HFFc6 (cell line): ENCODE data around the gene NTM. TPM values are rescaled to one million over a fixed set of nuclear protein-coding genes. Genes with fewer than 3 reads are reported as not detected.

Source experiments
- DNase-seq: peaks from one replicate; pipeline ENCODE4 v3.0.0-alpha.2; 2018
- H3K27ac Mint-ChIP-seq: 2 replicates; pipeline ENCODE4 v1.8.0; 2020; ENCODE audit warnings: mild to moderate bottlenecking, mixed read lengths
- H3K27me3 Mint-ChIP-seq: 2 replicates; pipeline ENCODE4 v1.8.0; 2021; ENCODE audit warnings: mild to moderate bottlenecking, moderate library complexity, mixed read lengths; ENCODE audit not compliant: insufficient read depth
- H3K36me3 Mint-ChIP-seq: 2 replicates; pipeline ENCODE4 v1.8.0; 2021; ENCODE audit warnings: low read depth, mixed read lengths
- H3K4me1 Mint-ChIP-seq: 2 replicates; pipeline ENCODE4 v1.8.0; 2020; ENCODE audit warnings: low read depth, mixed read lengths
- H3K4me3 Mint-ChIP-seq: 2 replicates; pipeline ENCODE4 v1.8.0; 2020; ENCODE audit warnings: mild to moderate bottlenecking, moderate library complexity, mixed read lengths
- H3K9me3 Mint-ChIP-seq: 2 replicates; pipeline ENCODE4 v1.8.0; 2020; ENCODE audit warnings: mild to moderate bottlenecking, mixed read lengths
- CTCF ChIP-seq: fragments of 200-600 bp; sonication (generic); IDR thresholded peaks from 2 replicates; pipeline ENCODE4 v1.5.0; 2021; ENCODE audit warnings: antibody characterized with exemption, mild to moderate bottlenecking
- total RNA-seq, 6 experiments: library from RNA; stranded (reverse); fragmentation: NEBNext Ultra II Directional; extraction: Animal tissue kit (Norgen Biotek cat#: 25700); gene quantifications; 2 replicates in 1 of 6; 3 replicates in 5 of 6; pipeline ENCODE4 v1.2.3, GENCODE V29; 2021

NTM gene
- total RNA-seq, 6 experiments from 2014 or later: 18.3 to 23.6 (median 21.7) TPM

DNA sequence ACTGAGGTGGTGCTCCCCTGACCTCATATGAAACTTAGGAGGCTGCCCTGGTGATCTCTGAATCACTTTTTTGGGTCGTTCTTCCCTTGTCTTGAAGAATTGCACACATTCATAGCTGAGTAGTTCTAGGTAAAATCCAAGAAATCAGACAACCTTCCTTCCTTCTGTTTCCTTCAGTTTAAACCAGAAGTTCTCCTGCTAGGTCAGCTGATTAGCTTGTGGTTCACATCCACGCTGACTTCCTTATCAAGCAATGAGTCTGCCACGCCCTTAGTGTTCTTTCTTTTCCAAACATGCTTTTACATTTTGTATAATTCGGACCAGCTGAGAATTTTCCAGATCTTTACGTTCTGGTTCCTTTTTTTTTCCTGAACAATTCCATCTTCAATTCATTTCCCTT lies 892.8 kb downstream of the NTM start:
- no peak overlapping the region for H3K27ac Mint-ChIP-seq
- H3K36me3 Mint-ChIP-seq: no peaks in the 10 kb centered on the region
- peak overlapping the region; percentile 11; the same call in 1 of the 2 replicates for H3K4me3 Mint-ChIP-seq
- DNase-seq: no peak
- peaks cover 4% of the 10 kb centered on the region; the same call in 1 of the 2 replicates for H3K27me3 Mint-ChIP-seq
- no peaks in the 10 kb centered on the region for H3K9me3 Mint-ChIP-seq
- no peak for TF ChIP-seq CTCF
- H3K4me1 Mint-ChIP-seq: peaks cover 28% of the 10 kb centered on the region

- Mint-ChIP-seq H3K4me3 (no peak overlapping the region; the same call in 1 of the 2 replicates), H3K4me1 (peaks cover 28% of the 10 kb centered on the region), H3K27me3 (peaks cover 4% of the 10 kb centered on the region; the same call in 1 of the 2 replicates), H3K27ac (no peak overlapping the region), H3K9me3 (no peaks in the 10 kb centered on the region), H3K36me3 (no peaks in the 10 kb centered on the region)
- no peak for DNase-seq
- no peak for TF ChIP-seq CTCF
Measured at GRCh38 chr11:132263875-132264274, 893.5 kb downstream of the NTM start.

DNA sequence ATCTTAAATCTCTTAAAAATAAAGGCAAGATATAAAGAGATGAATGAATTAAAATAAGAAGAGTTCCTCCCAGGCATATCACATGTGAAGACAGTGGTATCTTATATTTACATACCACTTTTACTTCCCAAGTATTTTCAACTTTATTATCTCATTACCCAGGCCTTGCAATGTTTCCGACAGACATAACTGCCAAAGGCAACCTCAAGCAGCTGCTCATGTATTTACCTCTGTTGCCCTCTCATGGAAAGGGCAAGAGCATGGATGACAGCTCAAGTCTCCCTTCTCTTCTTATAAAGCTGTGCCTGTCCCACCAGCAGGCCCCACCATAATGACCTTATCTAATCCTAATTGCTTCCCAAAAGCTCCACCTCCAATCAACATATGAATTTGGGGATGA lies 894.2 kb downstream of the NTM start:
- no peaks in the 10 kb centered on the region for H3K36me3 Mint-ChIP-seq
- DNase-seq: no peak
- H3K27me3 Mint-ChIP-seq: peaks cover 4% of the 10 kb centered on the region; the same call in 1 of the 2 replicates
- TF ChIP-seq CTCF: no peak
- no peaks in the 10 kb centered on the region for H3K9me3 Mint-ChIP-seq
- H3K4me1 Mint-ChIP-seq: peaks cover 31% of the 10 kb centered on the region
- no peak overlapping the region for H3K27ac Mint-ChIP-seq
- no peak overlapping the region for H3K4me3 Mint-ChIP-seq

DNA sequence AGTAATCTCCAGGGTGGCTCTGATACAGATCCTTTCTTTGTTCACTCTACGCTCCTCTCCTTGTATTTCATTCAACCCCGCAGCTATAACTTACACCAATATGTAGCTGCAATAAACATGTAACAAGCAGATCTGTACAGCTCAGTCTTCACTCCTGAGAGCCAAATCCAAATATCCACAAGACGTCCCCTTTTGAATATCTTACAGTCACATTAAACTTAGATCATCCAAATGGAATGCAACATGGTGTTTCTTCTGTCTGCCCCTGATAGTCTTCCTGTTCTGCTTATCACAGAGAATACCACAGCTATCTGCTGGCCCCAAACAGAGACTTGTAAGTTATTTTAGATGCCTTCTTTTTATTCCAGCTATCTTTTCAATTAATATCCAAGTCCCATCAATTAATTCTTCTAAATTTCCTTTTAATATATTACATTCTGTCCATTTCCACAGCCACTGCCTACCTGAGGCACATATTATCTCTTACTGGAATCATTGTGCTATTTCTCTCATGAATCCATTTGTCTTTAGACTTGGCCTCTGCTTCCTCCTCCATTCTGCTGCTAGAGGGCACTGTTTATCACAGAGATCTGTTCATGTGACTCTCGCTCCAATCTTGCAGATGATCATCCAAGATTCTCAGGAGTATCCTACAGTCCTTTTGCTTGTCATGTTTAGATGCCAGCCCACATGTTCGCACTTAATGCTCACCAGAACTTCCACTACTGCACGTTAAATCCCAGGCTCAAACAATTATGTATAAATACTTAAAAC lies 908.6 kb downstream of the NTM start:
- DNase-seq: peak; percentile 45
- H3K27ac Mint-ChIP-seq: peak overlapping the region; percentile 27; the same call in 1 of the 2 replicates
- no peaks in the 10 kb centered on the region for H3K9me3 Mint-ChIP-seq
- peak; percentile 74 for TF ChIP-seq CTCF
- H3K4me3 Mint-ChIP-seq: peak overlapping the region; percentile 14
- H3K27me3 Mint-ChIP-seq: no peaks in the 10 kb centered on the region
- no peaks in the 10 kb centered on the region for H3K36me3 Mint-ChIP-seq
- H3K4me1 Mint-ChIP-seq: peaks cover 21% of the 10 kb centered on the region

DNA sequence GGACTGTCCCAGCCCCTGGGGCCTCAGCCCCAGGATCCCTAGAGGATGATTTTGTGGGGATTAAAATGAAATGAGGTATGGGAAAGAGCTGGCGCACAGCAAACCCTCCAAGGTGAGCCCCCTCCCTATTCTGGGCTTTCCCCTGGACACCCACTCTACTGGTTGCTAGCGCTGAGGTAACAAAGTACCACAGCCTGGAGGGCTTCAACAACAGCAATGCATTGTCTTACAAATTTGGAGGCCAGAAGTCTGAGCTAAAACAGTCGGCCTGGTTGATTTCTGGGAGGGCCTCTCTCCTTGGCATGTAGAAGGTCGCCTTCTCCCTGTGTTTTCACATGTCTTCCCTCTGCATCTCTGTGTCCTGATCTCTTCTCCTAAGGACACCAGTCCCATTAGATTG lies 913.6 kb downstream of the NTM start:
- H3K27ac Mint-ChIP-seq: no peak overlapping the region
- no peak overlapping the region for H3K4me3 Mint-ChIP-seq
- no peak for DNase-seq
- no peak for TF ChIP-seq CTCF
- peaks cover 3% of the 10 kb centered on the region; the same call in 1 of the 2 replicates for H3K27me3 Mint-ChIP-seq
- peaks cover 9% of the 10 kb centered on the region for H3K4me1 Mint-ChIP-seq
- H3K9me3 Mint-ChIP-seq: no peaks in the 10 kb centered on the region
- H3K36me3 Mint-ChIP-seq: no peaks in the 10 kb centered on the region
